HG02885 (cell line): ENCODE measurements around the gene ACSM6.
"Not testable (repeated sequence)": the region's sequence is repeated elsewhere in the genome, so short reads cannot be mapped to it uniquely, and the experiment has no call there.

Experiments
- ATAC-seq: cut with Tn5 transposase; IDR thresholded peaks from one replicate; pipeline ENCODE4 v1.9.1; 2021; ENCODE audit warnings: mild to moderate bottlenecking; ENCODE audit not compliant: unreplicated experiment, poor library complexity

Gene ACSM6

GRCh38 chr10:95214369-95214768 lies 20.3 kb downstream of the ACSM6 start:
- peak; percentile 7 for ATAC-seq

- ATAC-seq = peak; percentile 97
Measured at GRCh38 chr10:95214793-95215192, 20.8 kb downstream of the ACSM6 start.

- no peak for ATAC-seq
Measured at GRCh38 chr10:95217476-95217875, 23.4 kb downstream of the ACSM6 start.

- ATAC-seq = no peak
Measured at GRCh38 chr10:95220539-95220938, 26.5 kb downstream of the ACSM6 start.

GRCh38 chr10:95221124-95221523 lies 27.1 kb downstream of the ACSM6 start:
- ATAC-seq = no peak

- ATAC-seq = no peak
Measured at GRCh38 chr10:95225136-95225535, 31.1 kb downstream of the ACSM6 start.

GRCh38 chr10:95228934-95229723 lies 35.1 kb downstream of the ACSM6 start:
- not testable (repeated sequence) for ATAC-seq

- no peak for ATAC-seq
Measured at GRCh38 chr10:95229724-95230627, 35.9 kb downstream of the ACSM6 start.

GRCh38 chr10:95230677-95231586 lies 36.9 kb downstream of the ACSM6 start:
- peak; percentile 74 for ATAC-seq

- no peak for ATAC-seq
Measured at GRCh38 chr10:95233377-95234034, 39.5 kb downstream of the ACSM6 start.

- ATAC-seq = no peak
Measured at GRCh38 chr10:95234951-95235350, 40.9 kb downstream of the ACSM6 start.

- ATAC-seq = no peak
Measured at GRCh38 chr10:95235676-95236067, 41.6 kb downstream of the ACSM6 start.

GRCh38 chr10:95236068-95236903 lies 42.2 kb downstream of the ACSM6 start:
- peak; percentile 96 for ATAC-seq

- ATAC-seq = no peak
Measured at GRCh38 chr10:95237376-95238170, 43.5 kb downstream of the ACSM6 start.

GRCh38 chr10:95240096-95240495 lies 46.1 kb downstream of the ACSM6 start:
- ATAC-seq = not testable (repeated sequence)

- ATAC-seq = no peak
Measured at GRCh38 chr10:95240811-95241210, 46.8 kb downstream of the ACSM6 start.

- ATAC-seq = no peak
Measured at GRCh38 chr10:95241533-95241932, 47.5 kb downstream of the ACSM6 start.
